Activated T-cell treated with anti-CD3 and anti-CD28 coated beads, Interleukin-2, amount 50 U/mL, for 4 hours (primary cell): ENCODE data around the gene STRA6. TPM values are rescaled to one million over a fixed set of nuclear protein-coding genes. Genes with fewer than 3 reads are reported as not detected.

ENCODE experiments used
- ATAC-seq, 2 donors: fragments of 200-7000 bp; cut with Tn5 transposase; one replicate each; pipeline ENCODE4 v1.10.0; 2021
- DNase-seq: peaks from one replicate; pipeline ENCODE4 v3.0.0-alpha.2; 2020
- H3K27me3 Mint-ChIP-seq: one replicate; pipeline ENCODE4 v1.8.0; 2021; ENCODE audit warnings: low read depth, mixed read lengths
- H3K36me3 Mint-ChIP-seq: one replicate; pipeline ENCODE4 v1.8.0; 2022; ENCODE audit warnings: mixed read lengths; ENCODE audit not compliant: insufficient read depth
- H3K4me1 Mint-ChIP-seq: one replicate; pipeline ENCODE4 v1.8.0; 2021; ENCODE audit warnings: low read depth, mixed read lengths
- H3K4me3 Mint-ChIP-seq: one replicate; pipeline ENCODE4 v1.8.0; 2021; ENCODE audit warnings: mild to moderate bottlenecking, moderate library complexity, mixed read lengths
- H3K9me3 Mint-ChIP-seq: one replicate; pipeline ENCODE4 v1.8.0; 2021; ENCODE audit warnings: mixed read lengths
- total RNA-seq, 3 donors: library from RNA; stranded (reverse); gene quantifications; one replicate each; pipeline ENCODE4 v1.2.1, GENCODE V29; 2021

STRA6 gene
- total RNA-seq, 3 donors from 2014 or later, result not detected

GRCh38 chr15:74234598-74234875, 31.9 kb upstream of the STRA6 start:
- Mint-ChIP-seq H3K4me1 (no peaks in the 10 kb centered on the region), H3K36me3 (no peaks in the 10 kb centered on the region), H3K27me3 (peaks cover 4% of the 10 kb centered on the region), H3K9me3 (no peaks in the 10 kb centered on the region), H3K4me3 (no peak overlapping the region)
- no peak for DNase-seq
- ATAC-seq, result no peak

- Mint-ChIP-seq H3K9me3 (no peaks in the 10 kb centered on the region), H3K36me3 (no peaks in the 10 kb centered on the region), H3K4me1 (no peaks in the 10 kb centered on the region), H3K27me3 (peaks cover 6% of the 10 kb centered on the region), H3K4me3 (no peak overlapping the region)
- no peak for DNase-seq
- no peak for ATAC-seq
Measured at GRCh38 chr15:74233851-74234597, 31.4 kb upstream of the STRA6 start.

- Mint-ChIP-seq H3K4me3 (no peak overlapping the region), H3K4me1 (no peaks in the 10 kb centered on the region)
- no peak for DNase-seq
Measured at GRCh38 chr15:74233373-74233772, 30.8 kb upstream of the STRA6 start.

DNA sequence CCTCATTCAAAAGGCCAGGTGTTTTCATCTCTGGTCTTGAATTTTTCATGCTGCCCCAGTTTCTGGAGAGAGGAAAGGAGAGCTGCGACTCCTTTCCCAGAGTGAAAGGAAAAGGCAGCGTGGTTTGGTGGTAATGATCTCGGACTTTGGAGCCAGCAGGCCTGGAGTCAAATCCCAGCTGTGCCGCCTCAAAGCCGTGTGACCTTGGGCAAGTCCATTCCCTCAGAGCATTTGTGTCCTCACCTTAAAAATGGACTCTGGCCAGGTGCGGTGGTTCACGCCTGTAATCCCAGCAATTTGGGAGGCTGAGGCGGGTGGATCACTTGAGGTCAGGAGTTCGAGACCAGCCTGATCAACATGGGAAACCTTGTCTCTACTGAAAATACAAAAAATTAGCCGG, 28.9 kb upstream of the STRA6 start:
- Mint-ChIP-seq H3K4me1 (no peaks in the 10 kb centered on the region), H3K27me3 (peaks cover 13% of the 10 kb centered on the region), H3K4me3 (no peak overlapping the region), H3K36me3 (no peaks in the 10 kb centered on the region), H3K9me3 (no peaks in the 10 kb centered on the region)
- ATAC-seq (no peak), DNase-seq (no peak)

More at GRCh38 chr15:74233373-74233772, 30.8 kb upstream of the STRA6 start:
- ATAC-seq, result no peak
- H3K36me3 Mint-ChIP-seq, result no peaks in the 10 kb centered on the region
- peaks cover 8% of the 10 kb centered on the region for H3K27me3 Mint-ChIP-seq
- H3K9me3 Mint-ChIP-seq, result no peaks in the 10 kb centered on the region

DNA sequence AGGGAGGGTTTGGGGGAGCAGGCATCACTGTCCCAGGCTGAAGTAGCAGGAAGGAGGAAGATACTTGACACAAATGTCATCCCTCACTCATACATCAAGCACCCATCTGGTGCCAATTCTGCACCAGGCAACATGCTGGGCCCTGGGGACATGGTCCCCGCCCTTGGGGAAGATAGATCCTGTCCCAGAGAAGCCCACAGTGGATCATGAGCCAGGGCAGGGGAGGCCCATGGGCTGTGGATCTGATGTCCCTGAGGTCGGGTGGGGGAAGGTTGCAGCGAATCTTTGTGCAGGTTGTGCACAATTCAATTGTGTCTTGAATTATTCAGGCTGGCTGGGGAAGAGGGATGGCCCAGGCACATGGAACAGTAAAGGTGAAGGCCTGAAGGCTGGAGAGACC, 27.1 kb upstream of the STRA6 start:
- Mint-ChIP-seq H3K36me3 (no peaks in the 10 kb centered on the region), H3K9me3 (no peaks in the 10 kb centered on the region), H3K4me3 (no peak overlapping the region), H3K27me3 (peaks cover 18% of the 10 kb centered on the region), H3K4me1 (no peaks in the 10 kb centered on the region)
- no peak for ATAC-seq
- DNase-seq, result no peak

- Mint-ChIP-seq H3K9me3 (no peaks in the 10 kb centered on the region), H3K4me1 (peaks cover 1% of the 10 kb centered on the region), H3K36me3 (no peaks in the 10 kb centered on the region), H3K27me3 (peaks cover 23% of the 10 kb centered on the region), H3K4me3 (no peak overlapping the region)
- ATAC-seq (no peak), DNase-seq (no peak)
Measured at GRCh38 chr15:74228723-74229081, 26.1 kb upstream of the STRA6 start.

DNA sequence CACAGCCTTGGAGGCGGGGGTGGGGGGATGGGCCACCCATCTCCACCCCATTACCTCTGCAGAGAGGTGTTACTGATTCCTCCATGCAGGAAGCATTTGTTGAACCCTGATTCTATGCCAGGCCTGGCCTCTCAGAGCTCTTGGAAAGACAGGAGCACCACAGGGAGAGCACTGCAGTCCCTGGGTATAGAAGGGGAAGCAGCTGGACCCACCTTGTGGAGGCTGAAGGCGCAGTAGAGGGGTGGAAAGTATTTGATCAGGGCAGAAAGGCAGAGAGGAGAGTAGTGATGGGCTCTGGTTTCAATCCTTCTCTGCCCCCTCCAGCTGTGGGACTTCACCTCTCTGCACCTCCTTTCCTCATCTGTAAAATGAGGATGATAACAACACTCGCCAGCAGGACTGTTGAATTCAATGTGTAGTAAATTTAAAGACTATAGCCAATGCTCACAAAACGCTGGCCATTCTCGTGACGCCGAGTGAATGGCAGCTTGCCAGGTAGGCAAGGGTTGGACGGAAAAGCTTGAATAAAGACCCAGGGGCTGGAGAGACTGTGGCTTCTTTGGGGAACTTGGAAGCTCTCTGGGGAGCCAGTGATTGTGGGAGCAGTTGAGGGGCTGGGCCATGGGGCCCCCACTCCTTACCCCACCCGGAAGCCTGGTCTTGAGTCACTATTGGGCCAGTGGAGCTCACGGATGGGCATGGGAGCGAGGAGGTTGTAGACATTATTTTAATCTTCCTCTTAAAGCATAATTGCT, 25.6 kb upstream of the STRA6 start:
- Mint-ChIP-seq H3K9me3 (no peaks in the 10 kb centered on the region), H3K27me3 (peaks cover 28% of the 10 kb centered on the region), H3K36me3 (no peaks in the 10 kb centered on the region), H3K4me1 (peaks cover 6% of the 10 kb centered on the region), H3K4me3 (no peak overlapping the region)
- no peak for DNase-seq
- ATAC-seq, result no peak

DNA sequence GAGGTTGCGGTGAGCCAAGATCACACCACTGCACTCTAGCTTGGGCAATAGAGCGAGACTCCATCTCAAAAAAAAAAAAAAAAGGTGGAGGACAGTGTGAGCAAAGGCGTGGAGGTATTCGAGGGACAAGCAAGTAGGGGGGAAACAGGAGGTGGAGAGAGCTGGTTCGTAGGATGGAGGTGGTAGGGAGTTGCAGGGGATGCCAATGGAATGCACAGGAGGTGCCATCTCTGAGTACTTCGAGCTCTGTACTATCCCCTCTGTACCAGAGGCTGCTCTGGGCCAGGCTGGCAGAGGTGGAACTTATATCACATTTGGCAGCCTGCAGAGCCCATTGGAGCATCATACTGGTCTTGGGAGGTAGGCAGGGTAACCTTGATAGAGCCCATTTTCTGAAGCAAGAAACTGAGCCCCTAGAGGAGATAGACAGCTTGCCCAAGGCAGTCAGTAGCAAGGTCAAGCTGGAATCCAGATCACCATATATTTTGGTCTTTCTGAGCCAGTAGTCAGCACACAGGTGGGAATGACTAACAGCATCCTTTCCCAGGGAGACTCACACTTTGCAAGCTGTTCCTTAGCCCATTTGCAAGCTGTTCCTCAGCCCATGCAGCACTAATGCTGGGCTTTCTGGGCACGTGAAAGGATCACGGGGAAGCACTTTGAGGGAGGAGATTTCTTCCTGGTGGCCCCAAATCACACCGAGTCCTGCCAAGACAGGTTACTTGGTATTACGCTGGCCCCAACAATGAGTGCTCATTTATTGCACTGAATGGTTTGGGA, 24.4 kb upstream of the STRA6 start:
- Mint-ChIP-seq H3K9me3 (no peaks in the 10 kb centered on the region), H3K27me3 (peaks cover 37% of the 10 kb centered on the region), H3K36me3 (no peaks in the 10 kb centered on the region), H3K4me3 (no peak overlapping the region), H3K4me1 (peaks cover 6% of the 10 kb centered on the region)
- DNase-seq (no peak), ATAC-seq (no peak)

- peaks cover 6% of the 10 kb centered on the region for H3K4me1 Mint-ChIP-seq
- ATAC-seq (no peak), DNase-seq (no peak)
- H3K4me3 Mint-ChIP-seq, result no peak overlapping the region
- no peaks in the 10 kb centered on the region for H3K36me3 Mint-ChIP-seq
- H3K27me3 Mint-ChIP-seq, result peaks cover 39% of the 10 kb centered on the region
- H3K9me3 Mint-ChIP-seq, result no peaks in the 10 kb centered on the region
Measured at GRCh38 chr15:74225928-74226327, 23.3 kb upstream of the STRA6 start.

DNA sequence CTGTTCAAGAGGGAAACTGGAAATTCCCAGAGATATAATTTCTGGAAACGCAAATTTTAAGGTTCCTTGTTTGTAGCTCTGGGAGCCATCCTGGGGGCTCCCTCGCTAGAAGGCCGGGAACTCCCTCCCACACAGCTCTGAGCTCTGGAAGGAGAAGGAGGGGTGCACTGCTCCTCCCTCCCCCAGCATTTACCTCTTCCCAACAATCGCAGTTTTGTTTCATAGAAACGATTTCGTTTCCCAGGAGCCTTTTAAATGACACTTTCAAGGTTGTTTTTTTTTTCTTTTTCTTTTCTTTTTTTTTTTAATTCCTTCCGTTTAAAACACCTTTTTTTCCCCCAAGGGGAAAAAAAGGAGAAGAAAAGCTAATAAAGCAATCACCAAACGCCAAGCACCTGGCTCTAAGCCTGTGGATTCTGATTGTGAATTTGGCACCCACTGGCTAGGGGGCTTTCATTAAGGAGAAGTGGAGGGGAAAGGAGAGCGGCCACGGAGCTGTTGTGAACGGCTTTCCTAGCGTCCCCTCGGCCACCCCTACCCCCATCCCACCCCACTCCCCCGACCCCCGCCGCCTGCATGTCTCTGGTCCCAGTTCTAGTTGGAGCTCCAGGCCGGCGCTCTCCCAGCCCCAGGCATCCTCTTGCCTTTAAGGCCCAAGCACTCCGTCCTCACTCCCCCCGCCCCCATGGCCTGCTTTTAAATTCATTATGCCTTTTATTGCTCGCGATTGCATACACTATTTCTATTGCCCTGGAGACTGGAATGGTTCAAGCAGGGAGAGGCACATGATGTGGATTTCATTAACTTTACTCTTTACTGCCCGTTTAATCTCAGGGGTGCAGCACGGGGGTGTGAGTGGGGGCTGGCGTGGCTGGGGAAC, 19.9 kb upstream of the STRA6 start:
- H3K4me1 Mint-ChIP-seq, result peaks cover 6% of the 10 kb centered on the region
- no peak for DNase-seq
- ATAC-seq, result no peak
- no peaks in the 10 kb centered on the region for H3K36me3 Mint-ChIP-seq
- H3K27me3 Mint-ChIP-seq, result peaks cover 34% of the 10 kb centered on the region
- H3K9me3 Mint-ChIP-seq, result no peaks in the 10 kb centered on the region
- H3K4me3 Mint-ChIP-seq, result no peak overlapping the region

DNA sequence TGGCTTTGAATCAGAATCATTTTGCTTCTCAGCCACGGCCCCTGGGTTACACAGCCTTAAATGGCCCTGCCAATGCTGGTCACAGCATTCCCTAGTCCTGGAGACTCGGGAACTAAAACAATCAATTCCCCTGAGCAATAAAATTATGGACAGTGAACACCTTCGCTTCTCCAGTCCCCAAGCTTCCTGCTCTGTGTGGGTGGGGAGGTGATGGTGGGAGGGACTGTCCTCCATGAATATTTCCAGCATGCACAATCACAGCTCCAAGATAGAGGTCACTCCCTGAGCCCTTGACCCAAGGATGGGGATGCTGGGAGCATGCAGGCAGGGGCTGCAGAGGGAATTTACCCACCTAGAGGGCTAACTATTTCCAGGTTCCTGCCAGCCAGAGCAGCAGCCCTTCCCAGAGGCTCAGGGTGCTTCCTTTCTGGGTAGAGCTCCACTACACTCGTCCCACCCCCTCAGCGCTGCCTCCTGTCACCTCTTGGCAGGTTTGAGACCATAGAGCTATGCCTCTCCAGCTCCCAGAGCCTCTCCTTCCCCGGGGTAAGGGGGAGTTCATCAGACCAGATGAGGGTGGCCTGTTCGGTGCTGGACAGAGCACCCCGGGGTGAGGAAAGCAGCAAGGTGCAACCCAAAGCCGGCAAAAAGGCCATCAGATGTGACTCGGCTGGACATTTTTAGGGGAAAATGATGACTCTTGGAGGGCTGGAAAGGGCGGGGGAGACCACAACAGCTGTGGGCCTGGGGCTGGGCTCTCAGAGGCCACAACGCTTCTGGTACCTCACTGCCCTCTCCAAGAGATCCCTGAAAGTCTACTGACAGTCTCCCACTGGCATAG, 19.0 kb upstream of the STRA6 start:
- no peak for DNase-seq
- H3K27me3 Mint-ChIP-seq, result peaks cover 37% of the 10 kb centered on the region
- H3K4me1 Mint-ChIP-seq, result peaks cover 6% of the 10 kb centered on the region
- H3K4me3 Mint-ChIP-seq, result no peak overlapping the region
- H3K9me3 Mint-ChIP-seq, result no peaks in the 10 kb centered on the region
- ATAC-seq, result no peak
- no peaks in the 10 kb centered on the region for H3K36me3 Mint-ChIP-seq

GRCh38 chr15:74220475-74221248, 18.1 kb upstream of the STRA6 start:
- Mint-ChIP-seq H3K27me3 (peaks cover 34% of the 10 kb centered on the region), H3K9me3 (no peaks in the 10 kb centered on the region)
- DNase-seq, result no peak

More at GRCh38 chr15:74220475-74221248, 18.1 kb upstream of the STRA6 start:
- peaks cover 6% of the 10 kb centered on the region for H3K4me1 Mint-ChIP-seq
- no peaks in the 10 kb centered on the region for H3K36me3 Mint-ChIP-seq
- ATAC-seq, result no peak
- no peak overlapping the region for H3K4me3 Mint-ChIP-seq
